HepG2 (cell line): Measurements from ENCODE around the gene FYB2. TPM values are rescaled to one million over a fixed set of nuclear protein-coding genes. Genes with fewer than 3 reads are reported as not detected.

Experiments used
- ATAC-seq: fragments of 200-7000 bp; cut with Tn5 transposase; 3 replicates; pipeline ENCODE4 v1.9.1; 2020; ENCODE audit warnings: mild to moderate bottlenecking, moderate library complexity
- BruUV-seq: library from RNA; stranded (reverse); fragments of 400-500 nt; replicated peaks from 2 replicates; lab custom pipeline; 2021; lab: Mats Ljungman, UMichigan
- CTCF ChIA-PET: fragments of 300-600 bp; formaldehyde crosslinking; extraction: SDS; loops from one replicate; lab custom pipeline; 2021; ENCODE audit warnings: low total read pairs, inconsistent platforms, low intra/inter-chr PET ratio; lab: Yijun Ruan, JAX
- POLR2A ChIA-PET: fragments of 350-600 bp; sonication (Branson Sonifier 250); formaldehyde crosslinking; loops from one replicate; lab custom pipeline; 2020; ENCODE audit warnings: antibody characterized with exemption, inconsistent platforms; lab: Yijun Ruan, JAX
- DNase-seq: peaks from one replicate; pipeline ENCODE4 v3.0.0-alpha.2; 2015; ENCODE audit warnings: low spot score
- FAIRE-seq: peaks from 3 replicates; lab custom pipeline; 2011; peaks lifted over from hg19 to GRCh38; lab: Jason Lieb, UNC
- H2AFZ ChIP-seq: one replicate; pipeline ENCODE4 v1.6.1; 2011; ENCODE audit warnings: low read length, inconsistent platforms
- H3K27ac ChIP-seq: fragments of 300-600 bp; 3 replicates; pipeline ENCODE4 v1.8.0; 2011; ENCODE audit warnings: mixed run types, mild to moderate bottlenecking, mixed read lengths, low read length, inconsistent platforms; ENCODE audit not compliant: insufficient read depth; ENCODE audit errors: extremely low read length
- H3K27me3 ChIP-seq, 2 experiments: fragments of 200-600 bp in 1 of 2; 2 replicates in 1 of 2; 3 replicates in 1 of 2; pipeline versions ENCODE4 v1.6.0 to v1.8.0; 2011; ENCODE audit warnings: low read length in 2 of 2, mild to moderate bottlenecking in 2 of 2, moderate library complexity in 2 of 2, inconsistent platforms in 1 of 2; ENCODE audit not compliant: insufficient read depth in 2 of 2, control insufficient read depth in 1 of 2
- H3K36me3 ChIP-seq, 2 experiments: fragments of 200-600 bp in 1 of 2; replicated peaks in 1 of 2; 2 replicates in 1 of 2; 3 replicates in 1 of 2; pipeline versions ENCODE4 v1.5.1 to v1.8.0; 2011; ENCODE audit warnings: low read length in 2 of 2, inconsistent platforms in 1 of 2; ENCODE audit not compliant: insufficient read depth in 2 of 2, control insufficient read depth in 1 of 2
- H3K4me1 ChIP-seq: 2 replicates; pipeline ENCODE4 v1.5.1; 2012; ENCODE audit warnings: low read length, inconsistent platforms; ENCODE audit not compliant: insufficient read depth
- H3K4me2 ChIP-seq: 2 replicates; pipeline ENCODE4 v1.6.0; 2011; ENCODE audit warnings: low read depth, low read length, inconsistent platforms
- H3K4me3 ChIP-seq, 3 experiments: fragments of 200-600 bp in 1 of 3; sonication (generic), shearing (Covaris generic) in 1 of 3; replicated peaks in 1 of 3; 2 replicates each; pipeline ENCODE4 v1.5.1; 2011 to 2016; ENCODE audit warnings: low read length in 3 of 3, inconsistent platforms in 2 of 3, low read depth in 2 of 3, mild to moderate bottlenecking in 2 of 3, control low read depth in 1 of 3, mixed read lengths in 1 of 3; ENCODE audit not compliant: insufficient read depth in 1 of 3
- H3K79me2 ChIP-seq: one replicate; pipeline ENCODE4 v1.6.1; 2011; ENCODE audit warnings: low read length, inconsistent platforms; ENCODE audit not compliant: insufficient read depth
- H3K9ac ChIP-seq: 2 replicates; pipeline ENCODE4 v1.6.0; 2011; ENCODE audit warnings: mild to moderate bottlenecking, low read depth, low read length, inconsistent platforms; ENCODE audit not compliant: insufficient read depth
- H3K9me3 ChIP-seq: 2 replicates; pipeline ENCODE4 v1.5.1; 2012; ENCODE audit warnings: mild to moderate bottlenecking, low read length
- H4K20me1 ChIP-seq: 2 replicates; pipeline ENCODE4 v1.6.0; 2011; ENCODE audit warnings: inconsistent platforms, mild to moderate bottlenecking, low read length, moderate library complexity; ENCODE audit not compliant: insufficient read depth
- ETV5 ChIP-seq: IDR thresholded peaks from 2 replicates; pipeline ENCODE4 v1.6.1; 2018; ENCODE audit warnings: missing biosample characterization, missing genetic modification reagents, inconsistent platforms, borderline replicate concordance
- FOXA1 ChIP-seq, 2 experiments: fragments of 450-650 bp in 1 of 2; sonication (generic) in 1 of 2; formaldehyde crosslinking in 1 of 2; IDR thresholded peaks; 2 replicates each; pipeline versions ENCODE4 v1.4.0 to v1.6.1; 2016 to 2020; ENCODE audit warnings: missing genetic modification reagents in 1 of 2
- GLI4 ChIP-seq: sonication (generic); formaldehyde crosslinking; IDR thresholded peaks from 2 replicates; pipeline ENCODE4 v1.5.1; 2020; ENCODE audit warnings: missing genetic modification reagents, mild to moderate bottlenecking, moderate library complexity, borderline replicate concordance
- GZF1 ChIP-seq: sonication (generic); formaldehyde crosslinking; IDR thresholded peaks from 2 replicates; pipeline ENCODE4 v1.5.1; 2020; ENCODE audit warnings: mild to moderate bottlenecking, missing genetic modification reagents
- HNF4A ChIP-seq: sonication (generic); formaldehyde crosslinking; IDR thresholded peaks from 2 replicates; pipeline ENCODE4 v1.4.0; 2020; ENCODE audit warnings: missing genetic modification reagents
- HNRNPL ChIP-seq: fragments of 200-400 bp; formaldehyde crosslinking; IDR thresholded peaks from 2 replicates; pipeline ENCODE4 v1.6.1; 2017; ENCODE audit warnings: mild to moderate bottlenecking, low read depth, low read length
- KLF9 ChIP-seq: IDR thresholded peaks from 2 replicates; pipeline ENCODE4 v1.6.1; 2016; ENCODE audit warnings: low read depth
- MLX ChIP-seq: IDR thresholded peaks from 2 replicates; pipeline ENCODE4 v1.6.1; 2016
- TCF7L2 ChIP-seq: IDR thresholded peaks from 2 replicates; pipeline ENCODE4 v1.6.1; 2011; ENCODE audit warnings: mild to moderate bottlenecking, low read depth, low read length, moderate library complexity
- XRCC5 ChIP-seq: fragments of 200-400 bp; formaldehyde crosslinking; optimal IDR thresholded peaks from 2 replicates; pipeline ENCODE3; 2017; ENCODE audit warnings: mild to moderate bottlenecking, low read length
- ZKSCAN1 ChIP-seq: fragments of 150-350 bp; IDR thresholded peaks from 2 replicates; pipeline ENCODE4 v1.6.1; 2014; ENCODE audit warnings: low read length
- ZNF790 ChIP-seq: sonication (generic); formaldehyde crosslinking; IDR thresholded peaks from 2 replicates; pipeline ENCODE4 v1.8.0; 2022; ENCODE audit warnings: missing genetic modification reagents, mild to moderate bottlenecking, borderline replicate concordance
- WGBS: methylation state at CpG from one replicate; pipeline ENCODE4 v1.1.6; 2017; ENCODE audit warnings: low lambda C conversion rate; 5-methylcytosine and 5-hydroxymethylcytosine counted together
- in situ Hi-C: cut with HindIII; loops from 2 replicates; pipeline ENCODE4 v1.10.0; 2017; ENCODE audit warnings: low pct_unique_long_range_greater_than_20kb; ENCODE audit not compliant: extremely low pct_ligation_motif_present
- intact Hi-C: fragments of 100-400 bp; cut with micrococcal nuclease; formaldehyde crosslinking; loops from one replicate; pipeline ENCODE4 v1.10.0; 2022; ENCODE audit not compliant: unreplicated experiment
- polyA plus RNA-seq, 8 experiments: library from polyadenylated mRNA; depleted of rRNA in 3 of 8; stranded (reverse) in 7 of 8; unstranded in 1 of 8; fragments of >200 nt; fragmentation: Illumina TruSeq in 4 of 8; extraction: Trizol in 4 of 8; gene quantifications; 2 replicates each; pipeline versions ENCODE4 v1.2.1 to v1.2.3, GENCODE V29; 2011 to 2016; ENCODE audit warnings: low read depth in 4 of 8, missing spikeins in 1 of 8, mixed read lengths in 1 of 8; ENCODE audit not compliant: insufficient read depth in 1 of 8
- total RNA-seq, 5 experiments: library from RNA; depleted of rRNA; stranded (reverse); fragments of >200 nt; fragmentation: Illumina TruSeq; extraction: Trizol; gene quantifications; 2 replicates each; pipeline ENCODE4 v1.2.3, GENCODE V29; 2016; ENCODE audit warnings: low read depth in 1 of 5
- TF ChIP-seq, protein P1 (sequence below): IDR thresholded peaks from 2 replicates; pipeline ENCODE4 v1.6.1; 2018; ENCODE audit warnings: missing genetic modification reagents

The FYB2 gene
- total and polyA plus RNA-seq, 2 of the 13 experiments (the other 11 are each of a cell fraction or from before 2014, with no cell fraction given), result 1.2 to 2.7 TPM

DNA sequence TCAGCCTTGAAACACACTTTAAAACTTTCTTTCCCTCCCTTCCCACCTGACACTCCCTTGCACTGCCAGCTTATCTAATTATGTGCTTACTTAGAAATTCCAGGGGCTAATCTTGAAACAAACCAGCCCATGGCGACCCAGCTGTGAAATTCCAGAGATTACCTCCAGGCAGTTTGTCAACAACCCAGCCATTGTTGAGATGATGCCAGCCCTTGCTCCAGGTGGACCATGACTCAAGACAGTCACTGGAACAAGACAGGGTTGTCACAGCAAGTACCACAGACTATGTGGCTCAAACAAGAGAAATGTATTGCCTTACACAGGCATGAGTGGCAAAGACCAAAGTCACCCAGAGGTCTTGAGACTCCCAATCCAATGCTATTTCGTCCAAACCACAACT lies 7.9 kb downstream of the FYB2 start:
- Histone ChIP-seq H3K4me1 (peaks cover 16% of the 10 kb centered on the region), H3K36me3 (no peaks in the 10 kb centered on the region), H3K4me3 (no peak overlapping the region), H3K9me3 (no peaks in the 10 kb centered on the region), H2AFZ (no peak overlapping the region), H3K9ac (no peak overlapping the region), H3K79me2 (no peaks in the 10 kb centered on the region), H4K20me1 (no peaks in the 10 kb centered on the region), H3K4me2 (no peak overlapping the region), H3K27ac (no peak overlapping the region), H3K27me3 (no peaks in the 10 kb centered on the region)
- ChIA-PET CTCF (no interaction called here), POLR2A (no interaction called here)
- in situ Hi-C loops, result loop anchor here (10.0 kb wide), 1 partner anchor 1527 kb away; no protein-coding TSS in a partner anchor
- TF ChIP-seq GLI4 (no peak), FOXA1 (IDR thresholded peaks at IDR 0.05) (no peak), FOXA1 (CRISPR knock-in tag; IDR thresholded peaks at IDR 0.05) (0 out of 2 replicates have a peak, but pooled peaks have one; percentile 16)
- 80% methylated on average over 2 of the region's 2 CpGs for WGBS
- intact Hi-C loops, result no loop called here
- BruUV-seq, result no TSS peak
- FAIRE-seq, result no peak
- DNase-seq, result no peak
- ATAC-seq, result no peak

GRCh38 chr1:56808410-56808809 lies 10.8 kb downstream of the FYB2 start:
- in situ Hi-C loops, result no loop called here
- Histone ChIP-seq H3K4me1 (peaks cover 13% of the 10 kb centered on the region), H3K27ac (no peak overlapping the region), H3K9ac (no peak overlapping the region), H3K27me3 (no peaks in the 10 kb centered on the region), H3K36me3 (no peaks in the 10 kb centered on the region), H3K9me3 (no peaks in the 10 kb centered on the region), H3K4me3 (no peak overlapping the region), H3K79me2 (no peaks in the 10 kb centered on the region), H4K20me1 (no peaks in the 10 kb centered on the region), H2AFZ (no peak overlapping the region), H3K4me2 (no peak overlapping the region)
- no TSS peak for BruUV-seq
- ATAC-seq (no peak), FAIRE-seq (no peak), DNase-seq (no peak)
- WGBS, result 100% methylated on average over 1 of the region's 1 CpG
- intact Hi-C loops, result no loop called here
- CTCF ChIA-PET, result no interaction called here
- POLR2A ChIA-PET, result interaction anchor here (1.1 to 1.3 kb wide), 2 partner anchors 10 to 11 kb away, joined by 3 read pairs; no protein-coding TSS in a partner anchor
- TF ChIP-seq KLF9, result no peak
- TF ChIP-seq MLX (CRISPR knock-in tag), result no peak
- TF ChIP-seq GZF1 (CRISPR knock-in tag), result no peak
- TF ChIP-seq ZNF790 (CRISPR knock-in tag), result no peak
- TF ChIP-seq HNF4A (CRISPR knock-in tag), result no peak
- TF ChIP-seq ZKSCAN1, result no peak
- TF ChIP-seq ETV5, result no peak
- TF ChIP-seq TCF7L2, result no peak
- no peak for TF ChIP-seq XRCC5
- TF ChIP-seq HNRNPL, result no peak
- TF ChIP-seq, protein P1, sequence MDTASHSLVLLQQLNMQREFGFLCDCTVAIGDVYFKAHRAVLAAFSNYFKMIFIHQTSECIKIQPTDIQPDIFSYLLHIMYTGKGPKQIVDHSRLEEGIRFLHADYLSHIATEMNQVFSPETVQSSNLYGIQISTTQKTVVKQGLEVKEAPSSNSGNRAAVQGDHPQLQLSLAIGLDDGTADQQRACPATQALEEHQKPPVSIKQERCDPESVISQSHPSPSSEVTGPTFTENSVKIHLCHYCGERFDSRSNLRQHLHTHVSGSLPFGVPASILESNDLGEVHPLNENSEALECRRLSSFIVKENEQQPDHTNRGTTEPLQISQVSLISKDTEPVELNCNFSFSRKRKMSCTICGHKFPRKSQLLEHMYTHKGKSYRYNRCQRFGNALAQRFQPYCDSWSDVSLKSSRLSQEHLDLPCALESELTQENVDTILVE, result no peak
